ENCODE measurements around the gene SLC10A7. TPM values are rescaled to one million over a fixed set of nuclear protein-coding genes. Genes with fewer than 3 reads are reported as not detected.

SLC10A7 gene
- total RNA-seq, 1 experiment from 2014 or later, result 3.9 TPM

DNA sequence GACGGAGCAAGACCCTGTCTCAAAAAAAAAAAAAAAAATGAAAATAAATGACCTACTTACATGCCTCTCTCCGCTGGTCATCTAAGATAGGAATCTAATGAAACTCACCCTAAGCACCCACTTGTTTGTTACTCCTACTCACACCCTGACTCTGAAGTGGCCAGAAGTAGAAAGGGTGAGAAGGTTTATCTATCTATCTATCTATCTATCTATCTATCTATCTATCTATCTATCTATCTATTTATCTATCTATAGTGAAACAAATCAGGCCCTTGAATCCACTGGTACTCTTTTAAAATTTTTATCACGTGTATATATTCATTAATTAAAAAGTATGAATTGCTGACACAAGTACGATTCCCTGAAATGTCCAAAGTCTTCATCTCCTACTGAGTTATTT, 75.2 kb downstream of the SLC10A7 start:
- Histone ChIP-seq H2AFZ (ENCODE audit: low read length) (no peak overlapping the region), H3K79me2 (ENCODE audit: insufficient read depth, low read length) (no peaks in the 10 kb centered on the region), H4K20me1 (ENCODE audit: control insufficient read depth, insufficient read depth, insufficient read length) (no peaks in the 10 kb centered on the region), H3K9ac (ENCODE audit: extremely low read depth, insufficient read length, low read length) (no peak overlapping the region), H3K4me2 (ENCODE audit: insufficient read depth, insufficient read length, low read length) (no peak overlapping the region), H3K79me1 (ENCODE audit: insufficient read depth, low read depth, low read length, poor library complexity, severe bottlenecking) (no peaks in the 10 kb centered on the region), H3K27me3 (ENCODE audit: insufficient read depth, low read length) (no peaks in the 10 kb centered on the region), H3K18ac (ENCODE audit: insufficient read length, low read depth, low read length) (no peak overlapping the region), H3K4me1 (ENCODE audit: insufficient read depth, low read length) (no peaks in the 10 kb centered on the region), H2BK120ac (ENCODE audit: low read depth, low read length, poor library complexity, severe bottlenecking) (no peak overlapping the region), H2AK5ac (ENCODE audit: insufficient read length, low read length) (no peak overlapping the region), H3K14ac (ENCODE audit: insufficient read depth, low read length) (no peak overlapping the region), H3K23ac (ENCODE audit: insufficient read length, low read depth, low read length) (no peak overlapping the region), H3K27ac (ENCODE audit: insufficient read length, low read depth, low read length) (no peak overlapping the region), H4K91ac (ENCODE audit: insufficient read length, low read depth, low read length) (no peak overlapping the region), H3T11ph (ENCODE audit: low read length) (no peak overlapping the region), H3K23me2 (ENCODE audit: insufficient read length, low read depth, low read length, poor library complexity, severe bottlenecking) (no peaks in the 10 kb centered on the region), H3K4ac (ENCODE audit: low read depth, low read length) (no peak overlapping the region), H3K56ac (ENCODE audit: insufficient read length, low read depth, low read length) (no peak overlapping the region), H2BK12ac (ENCODE audit: insufficient read length, low read depth, low read length) (no peak overlapping the region), H4K5ac (ENCODE audit: insufficient read length, low read depth, low read length) (no peak overlapping the region), H4K8ac (replicated peaks; ENCODE audit: insufficient read length, low read depth, low read length) (no peak overlapping the region), H2BK5ac (ENCODE audit: insufficient read length, low read length) (no peak overlapping the region), H3K9me3 (ENCODE audit: control insufficient read depth, low read depth, low read length) (no peaks in the 10 kb centered on the region), H2BK20ac (ENCODE audit: low read depth, low read length, poor library complexity, severe bottlenecking) (no peak overlapping the region), H2BK15ac (ENCODE audit: low read depth, low read length) (no peak overlapping the region)
- Mint-ChIP-seq H3K27me3 (ENCODE audit: low read depth) (no peaks in the 10 kb centered on the region), H3K27ac (no peak overlapping the region), H3K9me3 (peaks cover 3 to 6% of the 10 kb centered on the region in 2 experiments; a peak in 2 of 5 replicates), H3K4me3 (no peak overlapping the region), H3K4me1 (no peaks in the 10 kb centered on the region; a peak in 1 of 4 replicates), H3K36me3 (ENCODE audit: insufficient read depth in 1 of 3, low read depth in 3 of 3) (peaks cover 0 to 10% (median 2%) of the 10 kb centered on the region in 3 experiments; a peak in 3 of 7 replicates)
- no peak for DNase-seq
- TF ChIP-seq, protein P1, sequence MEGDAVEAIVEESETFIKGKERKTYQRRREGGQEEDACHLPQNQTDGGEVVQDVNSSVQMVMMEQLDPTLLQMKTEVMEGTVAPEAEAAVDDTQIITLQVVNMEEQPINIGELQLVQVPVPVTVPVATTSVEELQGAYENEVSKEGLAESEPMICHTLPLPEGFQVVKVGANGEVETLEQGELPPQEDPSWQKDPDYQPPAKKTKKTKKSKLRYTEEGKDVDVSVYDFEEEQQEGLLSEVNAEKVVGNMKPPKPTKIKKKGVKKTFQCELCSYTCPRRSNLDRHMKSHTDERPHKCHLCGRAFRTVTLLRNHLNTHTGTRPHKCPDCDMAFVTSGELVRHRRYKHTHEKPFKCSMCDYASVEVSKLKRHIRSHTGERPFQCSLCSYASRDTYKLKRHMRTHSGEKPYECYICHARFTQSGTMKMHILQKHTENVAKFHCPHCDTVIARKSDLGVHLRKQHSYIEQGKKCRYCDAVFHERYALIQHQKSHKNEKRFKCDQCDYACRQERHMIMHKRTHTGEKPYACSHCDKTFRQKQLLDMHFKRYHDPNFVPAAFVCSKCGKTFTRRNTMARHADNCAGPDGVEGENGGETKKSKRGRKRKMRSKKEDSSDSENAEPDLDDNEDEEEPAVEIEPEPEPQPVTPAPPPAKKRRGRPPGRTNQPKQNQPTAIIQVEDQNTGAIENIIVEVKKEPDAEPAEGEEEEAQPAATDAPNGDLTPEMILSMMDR (conservative IDR thresholded peaks at IDR 0.05), result no peak
- no CpG with 5 or more reads among the region's 4 CpGs for WGBS (ENCODE audit: extremely low coverage, insufficient read length, low lambda C conversion rate)
